T-helper 17 cell (primary cell): Measurements from ENCODE around the gene FBXO24. TPM values are rescaled to one million over a fixed set of nuclear protein-coding genes. Genes with fewer than 3 reads are reported as not detected.

Experiments
- ATAC-seq: fragments of 150-1000 bp; cut with Tn5 transposase; 2 replicates; pipeline ENCODE4 v1.10.0; 2021; ENCODE audit warnings: mild to moderate bottlenecking, moderate library complexity
- DNase-seq, 3 donors: peaks; one replicate each; pipeline versions ENCODE4 v3.0.0 to v3.0.0-alpha.2; 2020 to 2021
- H3K9me3 ChIP-seq: one replicate; pipeline ENCODE4 v1.7.0; 2013; ENCODE audit warnings: low read length, mild to moderate bottlenecking; ENCODE audit not compliant: control insufficient read depth, poor library complexity, severe bottlenecking
- H3K27ac Mint-ChIP-seq: one replicate; pipeline ENCODE4 v1.8.0; 2022; ENCODE audit warnings: mild to moderate bottlenecking, moderate library complexity, mixed read lengths
- H3K27me3 Mint-ChIP-seq: one replicate; pipeline ENCODE4 v1.8.0; 2022; ENCODE audit warnings: mixed read lengths
- H3K36me3 Mint-ChIP-seq: one replicate; pipeline ENCODE4 v1.8.0; 2022; ENCODE audit warnings: low read depth, mixed read lengths
- H3K4me1 Mint-ChIP-seq: one replicate; pipeline ENCODE4 v1.8.0; 2022; ENCODE audit warnings: mild to moderate bottlenecking, mixed read lengths
- H3K4me3 Mint-ChIP-seq: one replicate; pipeline ENCODE4 v1.8.0; 2022; ENCODE audit warnings: mild to moderate bottlenecking, moderate library complexity, mixed read lengths
- total RNA-seq, 4 donors: library from RNA in 2 of 4; stranded (reverse) in 2 of 4; gene quantifications; one replicate each; pipeline ENCODE4 v1.2.3 and lab custom pipeline; 2022 to 2026

FBXO24 gene
- total RNA-seq, 2 donors from 2014 or later = 0.31 to 0.70 TPM

DNA sequence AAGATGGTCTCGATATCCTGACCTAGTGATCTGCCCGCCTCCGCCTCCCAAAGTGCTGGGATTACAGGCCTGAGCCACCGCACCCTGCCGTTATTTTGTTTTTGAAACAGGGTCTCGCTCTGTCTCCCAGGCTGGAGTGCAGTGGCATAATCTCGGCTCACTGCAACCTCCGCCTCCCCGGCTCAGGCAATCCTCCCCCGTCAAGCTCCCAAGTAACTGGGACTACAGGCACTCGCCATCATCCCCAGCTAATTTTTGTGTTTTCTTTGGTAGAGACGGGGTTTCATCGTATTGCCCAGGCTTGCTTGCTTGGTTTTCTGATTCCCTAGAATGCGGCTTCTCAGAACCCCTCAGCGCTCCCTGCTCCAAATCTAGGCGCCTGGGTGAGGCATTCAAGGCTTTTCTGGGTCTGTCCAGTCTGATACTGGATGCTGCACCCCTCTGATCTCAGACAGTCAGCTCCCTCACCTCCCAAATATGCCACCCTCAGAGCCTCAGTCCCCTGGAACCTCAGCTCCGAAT is 53.9 kb downstream of the FBXO24 start:
- Mint-ChIP-seq H3K27me3 (no peaks in the 10 kb centered on the region), H3K4me3 (no peak overlapping the region), H3K27ac (no peak overlapping the region), H3K36me3 (no peaks in the 10 kb centered on the region), H3K4me1 (peaks cover 4% of the 10 kb centered on the region)
- ATAC-seq = no peak
- no peak for DNase-seq
- H3K9me3 ChIP-seq = no peaks in the 10 kb centered on the region

- no peaks in the 10 kb centered on the region for H3K9me3 ChIP-seq
- no peak overlapping the region for H3K27ac Mint-ChIP-seq
- no peaks in the 10 kb centered on the region for H3K36me3 Mint-ChIP-seq
- H3K27me3 Mint-ChIP-seq = no peaks in the 10 kb centered on the region
- peaks cover 7% of the 10 kb centered on the region for H3K4me1 Mint-ChIP-seq
- no peak for ATAC-seq
- DNase-seq = no peak
- H3K4me3 Mint-ChIP-seq = no peak overlapping the region
Measured at GRCh38 chr7:100640517-100641440, 54.7 kb downstream of the FBXO24 start.

DNA sequence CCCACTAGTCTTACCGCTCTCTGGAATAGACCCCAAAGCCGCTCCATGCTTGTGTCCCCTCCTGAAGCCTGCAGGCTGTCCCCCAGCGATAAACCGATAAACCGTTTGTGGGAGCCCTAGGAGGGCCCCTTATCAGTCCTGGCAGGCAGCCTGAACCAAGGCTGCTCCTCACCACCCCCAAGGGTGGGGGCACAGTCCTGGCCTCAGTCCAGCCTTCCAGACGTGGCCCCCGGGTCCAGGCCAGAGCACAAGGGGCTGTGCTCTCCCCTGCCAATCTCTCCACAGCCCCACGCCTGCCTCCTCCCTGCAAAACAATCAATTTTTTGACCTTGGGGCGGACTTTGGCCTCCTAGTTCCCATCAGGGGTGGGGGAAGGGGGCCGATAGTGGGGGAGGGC is 55.3 kb downstream of the FBXO24 start, which contains the start of gene TFR2:
TSS of gene TFR2 (minus strand) at position 90 of the 397 bp plus-strand sequence. CDS start at position 47, 43 bp downstream.
- H3K9me3 ChIP-seq = no peaks in the 10 kb centered on the region
- H3K27ac Mint-ChIP-seq = no peak within 1 kb of the TSS
- H3K36me3 Mint-ChIP-seq = no peaks in the 10 kb centered on the region
- H3K4me3 Mint-ChIP-seq = no peak within 1 kb of the TSS
- ATAC-seq (no peak), DNase-seq (no peak)
- no peaks in the 10 kb centered on the region for H3K27me3 Mint-ChIP-seq
- H3K4me1 Mint-ChIP-seq = peaks cover 7% of the 10 kb centered on the region

- Mint-ChIP-seq H3K36me3 (no peaks in the 10 kb centered on the region), H3K4me3 (no peak overlapping the region), H3K27me3 (no peaks in the 10 kb centered on the region), H3K27ac (no peak overlapping the region), H3K4me1 (peaks cover 7% of the 10 kb centered on the region)
- no peak for DNase-seq
- no peak for ATAC-seq
- H3K9me3 ChIP-seq = no peaks in the 10 kb centered on the region
Measured at GRCh38 chr7:100641860-100642533, 55.9 kb downstream of the FBXO24 start.

- Mint-ChIP-seq H3K27me3 (peaks cover 3% of the 10 kb centered on the region), H3K4me3 (no peak overlapping the region), H3K27ac (no peak overlapping the region), H3K36me3 (no peaks in the 10 kb centered on the region), H3K4me1 (peaks cover 7% of the 10 kb centered on the region)
- DNase-seq (no peak), ATAC-seq (peak; percentile 69)
- no peaks in the 10 kb centered on the region for H3K9me3 ChIP-seq
Measured at GRCh38 chr7:100642534-100642907, 56.4 kb downstream of the FBXO24 start.

DNA sequence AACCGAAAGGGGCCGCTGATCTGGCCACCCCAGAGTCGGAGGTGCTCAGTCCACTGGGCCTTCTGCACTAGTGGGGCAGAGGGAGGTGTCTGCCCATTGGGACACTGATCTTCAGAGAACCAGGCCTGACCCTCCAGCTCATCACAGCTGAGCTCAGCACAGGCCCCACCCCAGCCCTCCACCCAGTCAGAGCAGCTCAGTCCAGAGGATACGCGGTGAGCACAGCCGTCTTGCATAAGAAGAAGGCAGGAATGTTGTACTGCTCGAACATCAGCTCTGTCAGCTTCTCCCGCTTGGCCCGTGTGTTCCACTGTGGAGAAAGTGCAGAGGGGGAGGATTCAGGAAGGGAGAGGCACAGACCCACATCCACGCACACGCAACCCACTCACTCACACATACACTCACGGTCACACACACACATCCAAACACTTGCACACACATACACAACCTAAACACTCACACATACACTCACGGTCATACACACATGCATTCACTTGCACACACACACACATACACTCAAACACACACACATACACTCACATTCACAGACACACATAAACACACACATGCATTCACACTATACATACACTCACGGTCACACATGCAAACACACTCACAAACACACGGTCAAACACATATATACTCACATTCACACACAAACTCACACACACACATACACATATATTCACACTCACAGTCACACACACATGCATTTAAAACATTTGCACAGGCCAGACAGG is 63.9 kb downstream of the FBXO24 start:
- Mint-ChIP-seq H3K36me3 (peaks cover 10% of the 10 kb centered on the region), H3K4me1 (peaks cover 12% of the 10 kb centered on the region), H3K27ac (no peak overlapping the region), H3K27me3 (peaks cover 45% of the 10 kb centered on the region), H3K4me3 (no peak overlapping the region)
- H3K9me3 ChIP-seq = no peaks in the 10 kb centered on the region
- ATAC-seq (no peak), DNase-seq (no peak)

Other genes with a start within 250 kb of the FBXO24 start
- 10 to 100 TPM; 71.6 to 97.2 TPM for gene PILRB, start 228.2 kb upstream of the FBXO24 start, total RNA-seq
- 10 to 100 TPM in 1 of 2 donors, 1 to 10 TPM in 1; 3.1 to 14.5 TPM for gene PILRA, start 212.8 kb upstream of the FBXO24 start, total RNA-seq
- 1 to 10 TPM; 5.1 TPM for gene ZCWPW1, start 157.6 kb upstream of the FBXO24 start, total RNA-seq
- 10 to 100 TPM; 66.1 to 66.8 TPM for gene MEPCE, start 156.5 kb upstream of the FBXO24 start, total RNA-seq
- gene PPP1R35, start 149.8 kb upstream of the FBXO24 start, total RNA-seq = 10 to 100 TPM; 45.2 to 48.1 TPM
- 1 to 10 TPM; 1.4 to 1.7 TPM for gene SPACDR, start 122.1 kb upstream of the FBXO24 start, total RNA-seq
- 100 to 1,000 TPM in 1 of 2 donors, 10 to 100 TPM in 1; 94.7 to 104 TPM for gene TSC22D4, start 107.1 kb upstream of the FBXO24 start, total RNA-seq
- gene NYAP1, start 102.4 kb upstream of the FBXO24 start, total RNA-seq = 1 to 10 TPM; 1.3 TPM
- gene AGFG2, start 47.1 kb upstream of the FBXO24 start, total RNA-seq = 10 to 100 TPM; 33.1 to 45.9 TPM
- gene SAP25, start 12.4 kb upstream of the FBXO24 start, total RNA-seq = 10 to 100 TPM; 33.1 to 43.1 TPM
- 100 to 1,000 TPM; 284 to 305 TPM for gene LRCH4, start 199 bp upstream of the FBXO24 start, total RNA-seq
- gene PCOLCE, start 16.0 kb downstream of the FBXO24 start, total RNA-seq = 10 to 100 TPM; 12.6 to 14.7 TPM
- 10 to 100 TPM; 16.4 to 16.5 TPM for gene MOSPD3, start 26.2 kb downstream of the FBXO24 start, total RNA-seq
- gene TFR2, start 55.2 kb downstream of the FBXO24 start, total RNA-seq = 1 to 10 TPM; 4.5 to 6.1 TPM
- gene ACTL6B, start 70.1 kb downstream of the FBXO24 start, total RNA-seq = not detected
- gene GNB2, start 87.4 kb downstream of the FBXO24 start, total RNA-seq = 100 to 1,000 TPM; 140 to 161 TPM
- gene GIGYF1, start 107.9 kb downstream of the FBXO24 start, total RNA-seq = 10 to 100 TPM; 70.3 to 71.5 TPM
- gene POP7, start 119.8 kb downstream of the FBXO24 start, total RNA-seq = 10 to 100 TPM; 10.1 to 12.4 TPM
- gene EPO, start 134.1 kb downstream of the FBXO24 start, total RNA-seq = not detected
- gene ZAN, start 147.3 kb downstream of the FBXO24 start, total RNA-seq = not detected
- gene EPHB4, start 241.2 kb downstream of the FBXO24 start, total RNA-seq = 1 to 10 TPM; 4.7 to 6.6 TPM